GM12864 (cell line): ENCODE data around the gene SHC3.

Experiments used
- DNase-seq: peaks from one replicate; pipeline ENCODE4 v3.0.0-alpha.2; 2011; ENCODE audit warnings: low read depth
- H3K4me3 ChIP-seq: 2 replicates; pipeline ENCODE4 v1.5.1; 2011; ENCODE audit warnings: mild to moderate bottlenecking, low read depth, low read length, control low read depth
- TF ChIP-seq, protein P1 (sequence below): IDR thresholded peaks from 2 replicates; pipeline ENCODE4 v1.5.1; 2011; ENCODE audit warnings: low read depth, mild to moderate bottlenecking, moderate library complexity, low read length, control low read depth, inconsistent platforms; ENCODE audit errors: missing control alignments

The SHC3 gene

DNA sequence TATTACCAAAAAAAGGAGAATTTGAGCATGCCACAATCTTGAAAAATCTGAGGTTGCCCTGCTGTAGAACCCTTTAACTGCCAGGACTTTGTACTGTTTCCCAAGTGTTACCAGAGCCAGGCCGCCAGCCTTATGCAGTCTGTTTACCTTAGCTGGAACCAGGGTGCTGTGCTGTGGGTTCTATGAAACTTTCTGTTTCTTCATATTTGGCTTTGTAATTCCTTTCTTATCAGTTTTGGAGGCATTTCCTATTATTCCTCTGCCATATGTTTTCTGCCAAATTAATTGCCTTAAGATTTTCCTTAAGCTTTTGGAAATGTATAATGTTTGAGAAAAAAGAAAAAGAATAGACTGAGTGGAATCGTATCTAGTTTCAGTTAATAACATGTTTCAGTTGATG lies 185.3 kb downstream of the SHC3 start:
- H3K4me3 ChIP-seq = no peak overlapping the region
- TF ChIP-seq, protein P1, sequence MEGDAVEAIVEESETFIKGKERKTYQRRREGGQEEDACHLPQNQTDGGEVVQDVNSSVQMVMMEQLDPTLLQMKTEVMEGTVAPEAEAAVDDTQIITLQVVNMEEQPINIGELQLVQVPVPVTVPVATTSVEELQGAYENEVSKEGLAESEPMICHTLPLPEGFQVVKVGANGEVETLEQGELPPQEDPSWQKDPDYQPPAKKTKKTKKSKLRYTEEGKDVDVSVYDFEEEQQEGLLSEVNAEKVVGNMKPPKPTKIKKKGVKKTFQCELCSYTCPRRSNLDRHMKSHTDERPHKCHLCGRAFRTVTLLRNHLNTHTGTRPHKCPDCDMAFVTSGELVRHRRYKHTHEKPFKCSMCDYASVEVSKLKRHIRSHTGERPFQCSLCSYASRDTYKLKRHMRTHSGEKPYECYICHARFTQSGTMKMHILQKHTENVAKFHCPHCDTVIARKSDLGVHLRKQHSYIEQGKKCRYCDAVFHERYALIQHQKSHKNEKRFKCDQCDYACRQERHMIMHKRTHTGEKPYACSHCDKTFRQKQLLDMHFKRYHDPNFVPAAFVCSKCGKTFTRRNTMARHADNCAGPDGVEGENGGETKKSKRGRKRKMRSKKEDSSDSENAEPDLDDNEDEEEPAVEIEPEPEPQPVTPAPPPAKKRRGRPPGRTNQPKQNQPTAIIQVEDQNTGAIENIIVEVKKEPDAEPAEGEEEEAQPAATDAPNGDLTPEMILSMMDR = no peak
- no peak for DNase-seq

DNA sequence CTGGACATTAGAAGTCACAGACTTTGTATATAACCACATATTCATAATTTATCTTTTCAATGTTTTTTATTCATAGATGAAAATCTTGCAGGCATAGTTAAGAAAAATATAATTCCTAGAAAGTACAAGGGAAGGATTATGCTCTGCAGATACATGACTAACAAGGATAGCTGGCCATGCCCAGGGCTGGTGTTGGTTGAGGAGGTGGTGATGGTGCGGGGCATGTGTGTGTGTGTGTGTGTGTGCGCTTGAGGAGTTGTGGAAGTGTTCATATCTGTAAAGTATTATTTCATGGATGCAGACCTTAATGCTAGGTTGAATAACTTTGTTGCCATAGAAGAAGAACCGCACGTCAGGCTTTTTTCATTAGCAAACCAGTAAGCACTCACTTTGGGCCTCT lies 186.1 kb downstream of the SHC3 start:
- H3K4me3 ChIP-seq = no peak overlapping the region
- DNase-seq = no peak
- TF ChIP-seq, protein P1 = no peak

DNA sequence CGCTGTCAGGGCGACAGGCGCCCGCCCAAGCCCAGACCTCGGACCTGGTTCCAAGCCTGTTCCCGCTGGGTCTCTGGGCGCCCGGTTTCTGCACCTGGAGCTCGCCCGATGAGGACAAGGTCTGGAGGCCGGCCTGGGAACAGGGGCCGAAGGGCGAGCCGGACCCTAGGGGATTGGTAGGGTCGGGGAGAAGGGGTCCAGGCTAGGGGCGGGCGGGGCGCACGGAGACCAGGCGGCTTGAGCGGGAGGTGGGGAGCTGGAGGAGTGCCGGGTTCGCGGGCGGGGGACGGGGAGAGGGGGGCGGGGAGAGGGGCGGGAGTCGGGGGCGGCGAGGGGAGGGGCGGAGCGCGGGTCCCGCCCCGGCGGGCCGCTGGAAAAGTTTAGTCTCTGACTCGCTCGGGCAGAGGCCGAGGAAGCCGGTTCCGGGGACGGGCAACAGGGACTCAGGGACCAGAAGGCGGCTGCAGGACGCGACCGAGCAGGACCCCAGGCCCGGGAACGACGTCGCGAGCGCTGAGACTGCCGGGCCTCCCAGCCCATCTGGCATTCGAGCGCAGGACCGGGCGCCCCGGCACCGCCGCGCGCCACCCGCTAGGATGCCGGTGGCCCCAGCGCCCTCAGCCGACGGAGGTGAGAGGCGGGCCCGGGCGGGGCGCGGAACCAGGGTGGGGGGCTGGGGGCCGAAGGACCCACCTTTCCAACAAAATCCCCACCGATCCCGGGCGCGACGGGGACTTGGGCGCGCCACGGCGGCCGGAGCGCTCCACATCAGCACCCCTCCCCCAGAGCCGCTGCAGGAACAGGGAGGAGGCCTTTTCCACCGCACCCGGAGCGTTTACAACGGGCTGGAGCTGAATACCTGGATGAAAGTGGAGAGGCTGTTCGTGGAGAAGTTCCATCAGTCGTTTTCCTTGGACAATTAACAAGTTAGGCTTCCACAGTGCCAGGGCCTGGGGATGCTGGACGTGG lies 187.3 kb downstream of the SHC3 start, which contains the start of gene S1PR3:
Gene S1PR3, plus strand, starts transcription at position 403 of the 969 bp plus-strand sequence. CDS start 9,733 bp downstream, outside the sequence.
- H3K4me3 ChIP-seq = no peak within 1 kb of the TSS
- no peak for DNase-seq
- TF ChIP-seq, protein P1 = no peak

DNA sequence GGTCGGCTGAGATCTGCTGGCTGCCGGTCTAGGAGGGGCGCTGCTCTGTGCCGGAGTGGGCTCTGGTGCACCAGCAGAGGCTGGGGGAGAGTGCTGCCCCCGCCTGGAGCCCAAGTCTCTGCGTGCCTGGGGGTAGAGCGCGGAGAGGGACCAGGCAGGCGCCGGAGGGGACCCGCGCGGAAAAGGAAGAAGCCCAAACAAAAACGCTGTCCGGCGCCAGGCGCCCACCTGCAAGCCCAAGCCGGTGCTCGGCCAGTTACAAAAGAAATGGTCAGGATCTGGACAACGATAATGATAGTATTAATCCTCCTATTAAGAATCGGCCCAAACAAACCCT lies 187.9 kb downstream of the SHC3 start:
- TF ChIP-seq, protein P1 = no peak
- no peak overlapping the region for H3K4me3 ChIP-seq
- no peak for DNase-seq

GRCh38 chr9:88990041-88990728 lies 188.4 kb downstream of the SHC3 start:
- DNase-seq = no peak

GRCh38 chr9:88988796-88989641 lies 189.6 kb downstream of the SHC3 start:
- TF ChIP-seq, protein P1 = no peak
- no peak overlapping the region for H3K4me3 ChIP-seq
- no peak for DNase-seq

More at GRCh38 chr9:88990041-88990728, 188.4 kb downstream of the SHC3 start:
- no peak overlapping the region for H3K4me3 ChIP-seq
- TF ChIP-seq, protein P1 = no peak
